DMS114 treated with DMSO at 0.1 percent for 48 hours (cell line): ENCODE results near the gene SLC19A1.

ENCODE experiments used
- DNase-seq: peaks from one replicate; lab custom pipeline; 2025; ENCODE audit not compliant: unreplicated experiment; lab: John Stamatoyannopoulos, UW

The SLC19A1 gene

DNA sequence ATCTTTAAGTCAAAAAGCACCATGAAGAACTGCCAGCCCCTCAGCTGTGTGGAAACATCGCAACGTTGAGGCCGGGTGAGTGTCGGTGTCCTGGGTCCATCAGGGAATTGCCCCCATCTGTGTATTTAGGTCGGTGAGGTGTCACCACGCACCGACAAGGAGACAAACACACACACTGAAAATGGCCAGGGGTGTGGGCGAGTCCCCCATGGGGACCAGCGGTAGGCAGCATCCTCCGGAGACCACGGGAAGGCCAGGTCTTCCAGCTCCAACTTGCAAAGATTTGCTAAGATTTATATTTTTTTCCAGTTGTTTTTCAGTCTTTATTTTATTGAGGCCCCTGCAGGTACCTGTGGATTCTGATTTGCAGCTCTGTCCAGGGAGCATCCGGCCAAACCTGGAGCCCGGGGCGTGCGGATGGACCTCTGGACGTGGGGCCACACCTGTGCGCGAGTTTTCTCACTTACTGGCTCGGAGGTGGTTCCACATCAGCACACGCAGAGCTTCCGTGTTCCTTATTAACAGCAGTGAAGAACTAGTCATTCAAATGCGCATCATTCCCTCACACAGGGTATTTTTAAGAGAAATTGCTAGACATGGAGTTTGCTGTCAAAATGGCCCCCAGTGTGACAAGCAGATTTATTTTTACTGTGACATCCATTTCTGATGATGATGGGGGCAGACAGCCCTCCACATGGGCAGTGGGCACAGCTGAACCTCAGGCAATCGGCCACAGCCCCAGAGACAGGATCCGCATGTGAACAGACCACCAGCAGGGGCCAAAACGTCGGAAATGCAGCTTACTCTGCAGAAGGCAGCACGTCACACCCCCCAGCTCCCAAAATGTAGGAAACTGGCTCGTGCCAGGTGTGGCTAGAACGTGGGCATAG is 17.2 kb upstream of the SLC19A1 start:
- no peak for DNase-seq

DNA sequence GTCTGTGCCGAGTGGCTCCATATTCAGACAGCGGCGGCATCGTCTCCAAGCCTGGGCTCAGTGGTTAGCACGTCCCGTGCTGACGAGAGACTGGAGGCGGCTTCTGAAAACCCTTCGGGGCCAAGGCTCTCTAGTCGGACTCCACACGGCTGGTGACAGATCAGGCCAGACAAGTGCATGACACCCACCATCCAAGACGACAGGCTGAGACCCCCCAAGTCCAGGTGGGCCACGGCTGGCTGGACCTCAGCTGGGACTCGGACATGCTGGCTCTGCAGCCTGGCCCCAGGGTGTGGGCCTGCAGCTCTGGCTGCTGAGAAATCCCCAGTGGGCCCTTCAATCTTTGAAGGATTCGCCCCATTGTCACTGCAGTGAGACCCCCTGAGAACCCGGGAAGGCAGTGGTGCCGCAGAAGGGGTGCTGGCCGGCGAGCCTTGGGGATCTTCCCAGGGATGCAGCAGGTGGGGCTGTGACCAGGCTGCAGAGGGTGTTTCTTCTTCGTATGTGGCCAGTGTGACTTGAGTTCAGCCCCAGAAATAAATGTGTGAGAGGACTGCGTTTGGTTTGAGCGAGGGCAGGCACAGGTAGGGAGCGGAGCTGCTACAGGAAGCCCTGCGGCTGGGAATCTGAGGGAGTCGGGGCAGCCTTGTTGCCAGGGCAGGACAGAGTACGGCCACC is 15.9 kb upstream of the SLC19A1 start:
- no peak for DNase-seq

DNA sequence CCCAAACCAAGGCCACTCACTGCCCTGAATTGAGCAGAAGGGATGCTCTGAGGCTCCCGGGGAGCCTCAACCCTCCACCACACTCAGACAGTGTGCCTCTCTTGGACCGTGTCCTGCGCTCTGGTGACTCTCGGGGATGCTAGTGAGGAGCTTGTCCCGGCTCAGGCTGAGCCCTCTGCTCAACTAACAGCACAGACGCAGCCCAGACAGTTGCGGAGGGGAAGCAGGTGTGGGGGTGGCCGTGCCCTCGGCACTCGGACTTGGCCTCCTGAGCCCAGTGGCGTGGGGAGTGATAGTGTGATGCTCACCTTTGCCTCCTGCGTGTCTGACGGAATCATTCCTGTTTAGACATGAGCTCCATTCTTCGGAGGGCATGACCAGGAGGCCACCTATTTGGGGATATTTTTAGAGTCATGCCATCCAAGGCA is 15.4 kb upstream of the SLC19A1 start:
- no peak for DNase-seq

DNA sequence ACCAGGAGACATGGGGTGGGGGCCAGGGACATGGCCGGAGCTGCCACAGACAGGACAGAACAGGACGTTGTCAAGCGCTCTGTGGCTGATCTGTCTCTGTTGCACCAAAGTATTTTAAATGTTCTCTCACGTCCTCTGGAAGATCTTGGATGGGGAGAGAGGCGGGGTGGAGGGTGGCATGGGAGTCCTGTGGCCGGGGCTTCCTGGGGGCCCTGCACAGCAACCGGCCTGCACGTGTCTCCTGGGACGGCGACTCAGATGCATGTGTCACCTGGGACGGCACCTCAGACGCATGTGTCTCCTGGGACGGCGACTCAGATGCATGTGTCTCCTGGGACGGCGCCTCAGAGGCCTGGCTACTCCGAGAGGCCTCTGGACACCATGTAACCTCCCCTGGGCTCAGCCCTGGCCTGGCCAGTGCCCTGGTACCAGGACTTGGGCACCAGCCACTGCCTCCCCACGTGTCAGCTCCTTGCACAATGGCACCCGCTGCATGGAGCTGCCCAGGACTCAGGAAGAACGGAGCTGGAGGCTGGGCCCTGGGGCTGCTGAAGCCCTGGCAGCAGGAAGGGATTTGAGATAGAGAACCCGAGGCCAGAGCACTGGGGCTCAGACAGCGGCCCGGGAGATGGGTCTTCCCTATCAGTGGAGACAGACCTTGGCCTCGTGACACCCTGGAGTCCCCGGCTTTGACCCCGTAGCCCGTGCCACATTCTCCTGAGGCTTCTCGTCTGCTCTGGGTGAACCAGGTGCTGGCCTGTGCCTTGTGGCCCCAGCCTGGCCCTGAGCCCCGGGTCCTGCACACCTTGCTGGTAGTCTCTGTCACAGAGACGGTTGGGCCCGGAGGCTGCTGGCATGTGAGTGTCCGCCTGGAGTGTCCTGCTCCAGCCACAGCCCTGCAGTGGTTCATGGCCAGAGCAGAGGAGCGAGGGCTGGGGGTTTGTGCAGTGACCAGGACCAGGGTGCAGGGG is 14.7 kb upstream of the SLC19A1 start:
- DNase-seq: no peak

DNA sequence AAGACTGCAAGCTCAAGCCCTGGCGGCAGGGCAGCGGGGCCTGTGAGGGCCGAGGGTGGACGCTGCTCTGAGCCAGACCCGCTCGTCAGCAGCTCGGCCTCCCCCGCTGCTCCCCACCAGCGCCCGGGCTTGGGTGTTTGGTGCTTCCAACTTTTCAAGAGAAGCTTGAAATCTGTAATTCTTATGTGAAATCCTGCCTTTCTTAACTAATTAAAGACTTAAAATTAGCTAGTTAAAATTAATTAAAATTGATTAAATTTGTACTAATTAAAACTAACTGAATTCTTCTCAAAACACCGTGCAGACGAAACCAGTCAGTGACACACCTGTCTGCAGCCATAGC is 14.0 kb upstream of the SLC19A1 start:
- DNase-seq: no peak

DNA sequence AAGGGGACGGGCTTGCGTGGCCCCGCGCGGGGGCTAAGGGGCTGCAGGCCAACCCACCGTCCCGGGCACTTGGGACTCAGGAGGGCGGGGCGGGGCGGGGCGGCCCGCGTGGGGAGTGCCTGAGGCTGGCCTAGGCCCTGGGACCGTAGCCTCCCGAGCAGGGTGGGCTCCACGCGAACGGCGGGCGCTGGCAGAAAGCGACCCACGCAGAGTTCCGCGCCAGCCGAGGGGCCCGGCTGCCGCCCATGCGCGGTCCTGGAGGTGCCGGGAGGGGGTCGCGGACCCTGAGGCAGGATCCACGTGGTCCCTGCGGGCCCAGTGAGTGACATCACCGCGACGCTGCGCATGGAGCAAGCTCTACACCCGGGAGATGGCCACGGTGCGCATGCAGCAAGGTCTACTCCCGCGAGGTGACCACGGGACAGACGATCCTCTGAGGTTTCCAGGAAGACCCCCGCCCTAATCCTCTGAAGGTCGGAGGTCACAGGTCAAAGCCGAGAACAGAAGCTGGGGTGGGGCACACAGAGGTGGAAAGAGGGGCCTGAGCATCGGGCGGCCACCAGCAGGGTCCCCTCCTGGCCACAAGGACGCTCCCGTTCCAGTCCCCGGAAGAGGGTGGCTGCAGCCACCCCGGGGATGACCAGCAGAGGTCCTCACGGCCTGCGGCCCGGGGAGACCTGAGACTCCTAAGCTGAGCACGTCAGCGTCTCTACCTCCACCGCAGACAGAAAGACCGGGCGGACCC is 13.5 kb upstream of the SLC19A1 start:
- DNase-seq: peak; percentile 36

DNA sequence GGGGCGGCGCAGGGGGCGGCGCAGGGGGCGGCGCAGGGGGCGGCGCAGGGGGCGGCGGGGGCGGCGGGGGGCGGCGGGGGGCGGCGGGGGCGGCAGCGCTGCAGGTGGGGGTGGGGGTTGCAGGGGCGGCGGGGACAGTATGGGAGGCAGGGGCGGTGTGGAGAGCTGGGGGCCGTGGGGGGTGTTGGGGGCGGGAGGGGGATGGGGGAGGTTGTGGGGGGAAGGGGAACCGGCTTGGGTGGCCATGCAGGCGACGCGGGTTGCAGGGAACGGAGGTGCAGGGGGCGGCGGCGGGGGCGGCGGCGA is 13.0 kb upstream of the SLC19A1 start:
- no peak for DNase-seq

DNA sequence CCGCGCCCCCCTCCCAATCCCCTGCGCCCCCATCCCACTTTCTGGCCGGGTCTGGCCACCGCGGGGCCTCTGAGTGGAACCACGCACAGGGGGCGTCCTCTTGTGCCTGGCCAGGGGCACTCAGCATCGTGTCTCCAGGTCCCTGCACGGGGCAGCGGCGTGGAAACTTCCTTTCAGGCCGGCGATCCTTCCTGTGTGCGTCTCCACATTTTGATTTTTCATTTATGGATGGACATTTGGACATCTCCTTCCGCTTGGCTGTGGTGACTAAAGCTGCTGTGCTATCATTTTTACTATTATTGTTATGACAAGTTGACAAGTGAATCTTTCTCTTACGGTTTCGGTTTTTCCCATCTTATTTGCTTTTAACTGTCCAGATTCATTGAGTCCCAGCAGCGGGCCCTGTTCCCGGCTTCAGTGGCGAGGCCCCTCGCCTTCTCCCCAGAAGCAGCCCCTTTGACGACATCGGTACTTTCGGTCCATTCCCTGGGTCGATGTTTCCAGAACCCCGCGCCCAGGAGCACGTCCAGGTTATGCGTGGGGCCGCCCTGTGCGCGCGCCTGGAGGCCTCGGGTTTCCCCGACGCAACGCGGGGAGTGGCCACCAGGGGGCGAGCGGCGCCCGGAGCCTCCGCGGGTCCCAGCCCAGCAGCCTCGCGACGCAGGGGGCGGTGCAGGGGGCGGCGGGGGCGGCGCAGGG is 12.4 kb upstream of the SLC19A1 start:
- peak; percentile 30 for DNase-seq

DNA sequence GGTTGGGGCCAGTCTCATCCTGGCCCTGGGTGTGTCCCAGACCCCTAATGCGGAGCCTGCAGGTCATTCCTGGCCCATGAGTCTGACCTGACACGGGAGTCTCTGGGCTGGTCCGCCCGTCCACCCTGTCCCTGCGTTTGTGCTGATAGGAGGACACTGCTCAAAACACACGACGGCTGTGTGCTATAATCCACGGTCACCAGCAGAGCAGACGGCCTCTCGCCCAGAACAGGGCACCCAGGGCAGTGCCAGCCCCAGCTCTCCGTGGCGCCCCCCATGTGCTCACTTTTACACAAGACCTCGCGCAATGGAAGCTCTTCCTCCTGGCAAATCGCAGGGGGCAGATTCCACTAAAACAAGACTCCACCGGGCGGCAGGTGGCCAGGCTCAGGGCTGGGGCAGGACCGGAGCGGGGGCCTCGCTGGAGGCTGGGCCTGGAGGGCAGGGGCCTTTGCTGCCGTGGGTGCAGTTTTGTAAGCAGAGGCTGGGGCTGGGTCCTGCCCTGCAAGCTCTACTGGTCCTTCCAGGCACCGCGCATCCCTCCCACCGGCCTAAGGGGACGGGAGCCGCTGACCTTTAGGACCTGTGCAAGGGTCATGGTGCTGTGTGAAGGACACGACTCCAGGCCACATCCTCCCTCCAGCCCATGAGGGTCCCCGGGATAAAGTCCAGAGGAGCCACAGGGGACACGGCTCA is 10.6 kb upstream of the SLC19A1 start:
- DNase-seq: no peak

DNA sequence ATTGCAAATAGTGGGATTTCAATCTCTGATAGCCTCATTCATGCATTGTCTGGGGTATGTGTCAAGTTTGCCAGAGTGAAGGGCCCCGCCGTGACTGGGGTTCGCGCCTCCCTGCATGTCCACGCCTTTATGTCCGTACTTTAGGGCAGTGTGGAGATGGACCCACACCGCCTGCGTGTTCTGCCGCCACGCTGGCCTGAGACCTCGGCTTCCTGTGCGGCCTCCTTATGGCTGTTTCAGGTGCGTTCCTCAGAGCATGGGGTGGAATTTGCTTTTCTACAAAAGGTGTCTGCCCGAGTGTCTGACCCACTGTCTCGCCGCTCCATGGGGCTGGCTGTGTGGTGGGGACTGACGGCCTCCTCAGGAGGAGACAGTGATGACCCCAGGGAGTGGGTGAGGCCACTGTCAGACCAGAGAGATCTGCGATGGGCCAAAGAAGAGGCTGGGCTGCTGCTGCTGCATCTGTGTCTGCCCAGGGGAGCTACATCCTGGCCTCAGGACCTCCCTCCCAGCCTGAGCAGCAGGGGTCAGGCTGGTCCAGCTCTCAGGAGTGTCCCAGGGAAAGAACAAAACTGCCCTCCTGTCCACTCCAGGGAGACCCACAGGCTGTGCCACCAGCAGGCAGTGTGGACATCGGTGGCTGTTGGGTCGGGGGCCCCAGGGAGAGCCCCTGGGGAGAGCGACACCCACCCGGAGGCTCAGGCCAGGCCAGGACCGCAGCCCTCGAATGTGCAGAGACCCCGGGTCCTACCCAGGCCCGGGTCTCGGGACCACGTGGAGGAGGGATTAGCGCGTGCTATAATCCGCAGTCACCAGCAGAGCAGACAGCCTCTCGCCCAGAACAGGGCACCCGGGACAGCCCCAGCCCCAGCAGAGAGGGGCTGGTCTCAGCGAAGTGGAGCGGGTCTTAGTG is 9.8 kb upstream of the SLC19A1 start:
- no peak for DNase-seq

DNA sequence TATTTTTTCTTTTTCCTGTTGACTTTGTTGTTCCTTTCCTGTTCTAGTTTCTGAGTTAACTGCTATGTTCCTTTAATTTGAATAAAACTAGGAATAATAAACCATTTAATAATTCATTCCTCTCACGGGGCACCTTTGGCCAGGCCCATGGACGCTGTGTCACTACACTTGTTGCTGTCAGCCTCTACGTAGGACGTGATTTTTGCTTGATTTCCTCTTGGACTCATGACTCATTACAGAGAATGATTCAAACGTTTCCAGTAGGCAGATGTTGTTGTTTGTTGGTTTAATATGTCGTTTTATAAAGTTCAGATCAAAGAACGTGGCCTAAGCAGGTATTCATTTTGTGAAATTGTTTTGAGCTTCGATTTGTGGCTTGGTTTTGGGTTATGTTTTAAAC is 9.1 kb upstream of the SLC19A1 start:
- no peak for DNase-seq

DNA sequence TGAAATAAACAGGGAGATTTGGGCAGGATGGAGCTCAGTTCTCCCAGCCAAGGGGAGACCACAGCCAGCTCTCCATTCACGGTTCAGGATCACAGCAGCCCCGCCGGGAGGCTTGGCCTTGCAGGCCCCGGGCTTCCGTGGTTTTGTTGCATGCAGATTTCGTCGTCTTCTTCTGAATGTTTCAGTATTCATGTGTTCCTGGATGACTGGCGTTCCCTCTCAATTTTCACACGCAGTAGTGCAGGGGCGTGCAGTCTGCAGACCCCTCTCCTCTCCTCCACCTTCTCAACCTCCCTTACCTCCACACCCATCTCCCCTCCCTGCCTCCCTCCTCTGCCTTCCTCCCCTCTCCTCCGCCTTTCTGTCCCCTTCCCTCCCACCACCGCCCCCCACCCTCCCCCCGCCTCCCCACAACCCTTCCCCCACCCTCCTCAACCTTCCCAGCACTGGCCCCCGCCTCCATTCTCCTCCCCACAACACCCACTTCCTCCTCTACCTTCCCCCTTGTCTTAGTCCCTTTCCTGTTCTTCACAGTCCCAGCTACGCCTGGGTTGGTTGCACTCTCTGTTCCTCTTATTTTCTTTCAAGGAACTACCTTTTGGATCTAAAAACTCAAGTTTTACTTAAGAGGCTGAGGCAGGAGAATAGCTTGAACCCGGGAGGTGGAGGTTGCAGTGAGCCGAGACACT is 8.4 kb upstream of the SLC19A1 start:
- DNase-seq: no peak

DNA sequence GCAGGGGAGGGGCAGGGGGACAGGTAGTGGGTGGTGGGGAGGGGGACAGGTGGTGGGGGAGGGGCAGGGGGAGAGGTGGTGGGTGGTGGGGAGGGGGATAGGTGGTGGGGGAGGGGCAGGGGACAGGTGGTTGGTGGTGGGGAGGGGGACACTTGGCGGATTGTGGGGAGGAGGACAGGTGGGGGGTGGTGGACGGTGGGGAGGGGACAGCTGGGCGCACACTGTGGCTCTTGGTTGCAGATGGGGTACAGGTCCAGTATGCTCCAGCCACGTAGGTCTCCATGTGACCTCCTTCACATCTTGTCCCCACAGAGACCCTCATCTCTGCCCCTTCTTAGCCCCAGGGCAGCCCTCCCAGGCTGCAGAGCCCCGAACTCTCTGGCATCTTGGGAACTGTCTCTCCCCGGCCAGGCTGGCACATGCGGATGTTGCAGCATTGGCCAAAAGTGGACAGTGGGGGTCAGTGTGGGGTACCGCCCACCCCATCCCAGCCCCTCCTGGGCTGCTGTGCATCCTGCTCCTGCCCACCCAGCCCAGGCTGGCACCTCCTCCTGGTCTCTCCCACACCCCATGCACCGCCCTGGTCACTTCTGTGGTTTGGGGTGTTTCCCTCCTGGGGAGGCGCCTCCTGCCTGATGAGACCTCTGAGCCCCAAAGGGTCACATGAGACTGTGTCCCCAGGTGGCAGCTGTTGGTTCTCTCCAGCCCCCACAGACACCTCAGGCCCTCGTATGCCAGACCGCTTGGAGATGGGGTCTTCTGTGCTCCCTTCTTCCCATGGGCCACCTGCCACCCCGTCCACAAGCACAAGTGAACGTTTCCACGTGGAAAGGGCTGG is 7.6 kb upstream of the SLC19A1 start:
- no peak for DNase-seq

DNA sequence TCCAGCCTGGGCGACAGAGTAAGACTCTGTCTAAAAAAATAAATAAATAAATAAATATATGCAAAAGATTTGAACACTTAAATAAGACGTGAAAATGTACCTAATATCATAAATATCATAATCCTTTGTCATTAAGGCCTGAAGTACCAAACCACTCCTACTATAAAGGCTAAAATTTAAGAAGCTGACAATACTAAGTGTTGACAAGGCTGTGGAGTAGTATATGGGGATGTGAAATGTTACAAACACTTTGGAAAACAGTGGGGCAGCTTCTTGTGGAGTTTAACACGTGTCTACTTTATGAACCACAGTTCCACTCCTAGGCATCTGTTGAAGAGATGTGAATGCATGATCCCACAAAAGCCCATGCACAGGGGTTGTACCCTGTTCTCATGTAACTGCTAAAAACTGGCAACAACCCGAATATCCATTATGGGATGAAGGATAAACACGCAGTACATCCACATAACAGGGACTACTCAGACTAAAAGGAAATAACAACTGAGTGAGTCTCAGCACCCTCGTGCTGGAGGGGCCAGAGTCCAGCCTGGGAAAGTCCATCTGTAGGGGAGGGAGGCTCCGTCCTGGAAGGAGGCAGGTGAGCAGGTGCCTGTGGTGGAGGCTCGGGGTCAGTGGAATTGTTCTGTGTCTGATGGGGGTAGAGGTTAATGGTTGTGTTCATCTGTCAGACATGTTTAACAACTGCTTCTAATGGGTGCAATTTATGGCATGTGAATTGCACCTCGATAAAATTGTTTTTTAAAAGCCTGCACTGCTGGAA is 6.7 kb upstream of the SLC19A1 start:
- DNase-seq: no peak

DNA sequence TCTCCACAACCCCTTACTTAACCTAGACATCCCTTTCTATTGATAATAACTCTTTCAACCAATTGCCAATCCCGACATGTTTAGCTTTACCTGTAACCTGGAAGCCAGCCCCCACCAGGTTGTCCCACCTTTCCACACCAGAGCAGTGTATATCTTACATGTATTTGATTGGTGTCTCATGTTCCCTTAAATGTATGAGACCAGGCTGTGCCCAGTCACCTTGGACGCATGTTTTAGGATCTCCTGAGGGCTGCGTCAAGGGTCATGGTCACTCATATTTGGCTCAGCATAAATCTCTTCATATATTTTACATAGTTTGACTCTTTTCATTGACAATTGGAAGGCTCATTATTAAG is 5.3 kb upstream of the SLC19A1 start:
- no peak for DNase-seq
